IPS-NIHi7 (cell line): Measurements from ENCODE around the gene PLCB1.
"Not testable (repeated sequence)": the region's sequence is repeated elsewhere in the genome, so short reads cannot be mapped to it uniquely, and the experiment has no call there.

Experiments
- DNase-seq: peaks from one replicate; pipeline ENCODE4 v3.0.0; 2012; ENCODE audit warnings: mixed read lengths; ENCODE audit errors: extremely low spot score

PLCB1 gene

DNA sequence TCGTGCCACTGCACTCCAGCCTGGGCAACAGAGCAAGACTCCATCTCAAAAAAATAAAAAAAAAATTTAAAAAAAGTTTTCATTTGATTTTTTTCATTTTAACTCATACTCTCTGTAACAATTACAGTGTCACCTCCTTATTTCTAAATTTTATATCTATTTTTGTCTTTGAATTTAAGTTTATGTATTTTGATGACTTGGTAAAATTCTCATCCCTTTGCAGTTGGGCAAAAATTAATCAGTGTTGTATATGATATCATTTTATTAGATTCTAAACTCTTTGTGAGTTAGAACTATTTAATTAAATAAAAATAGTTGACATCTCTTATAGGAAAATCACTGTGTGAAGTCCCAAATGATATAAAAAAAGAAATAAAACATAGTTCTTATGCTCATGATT is 270.7 kb downstream of the PLCB1 start:
- DNase-seq: no peak

DNA sequence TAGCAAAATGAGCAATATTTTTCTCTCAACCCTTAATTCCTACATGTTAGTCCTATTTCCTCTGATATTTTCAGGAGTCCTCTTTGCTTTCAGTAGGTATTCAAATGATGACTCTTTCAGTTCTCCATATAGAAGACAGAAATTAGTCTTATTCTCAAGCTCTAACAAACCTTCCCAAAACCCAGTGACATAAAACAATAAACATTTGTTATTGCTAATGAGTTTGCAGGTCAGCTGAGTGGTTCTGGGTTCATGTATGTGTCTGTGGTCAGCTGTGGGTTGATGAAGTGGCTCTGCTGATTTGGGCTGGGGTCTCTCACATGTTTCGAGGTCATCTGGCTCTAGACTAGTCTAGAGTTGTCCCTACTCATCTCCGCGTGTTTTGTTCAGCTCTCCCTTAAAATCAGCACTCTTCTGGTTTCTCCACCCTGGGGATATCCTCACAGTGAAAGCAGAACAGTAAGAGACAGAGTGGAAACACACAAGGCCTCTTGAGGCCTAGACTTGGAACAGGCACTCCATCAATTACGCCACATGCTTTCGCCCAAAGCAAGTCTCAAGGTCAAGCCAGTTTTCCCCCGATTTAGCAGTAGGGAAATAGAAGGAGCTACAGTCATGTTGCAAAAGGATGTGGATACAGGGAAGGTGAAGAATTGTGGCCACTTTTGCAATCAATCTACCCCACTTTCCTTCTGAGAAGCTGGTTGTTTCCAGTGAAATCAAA is 273.0 kb downstream of the PLCB1 start:
- no peak for DNase-seq

DNA sequence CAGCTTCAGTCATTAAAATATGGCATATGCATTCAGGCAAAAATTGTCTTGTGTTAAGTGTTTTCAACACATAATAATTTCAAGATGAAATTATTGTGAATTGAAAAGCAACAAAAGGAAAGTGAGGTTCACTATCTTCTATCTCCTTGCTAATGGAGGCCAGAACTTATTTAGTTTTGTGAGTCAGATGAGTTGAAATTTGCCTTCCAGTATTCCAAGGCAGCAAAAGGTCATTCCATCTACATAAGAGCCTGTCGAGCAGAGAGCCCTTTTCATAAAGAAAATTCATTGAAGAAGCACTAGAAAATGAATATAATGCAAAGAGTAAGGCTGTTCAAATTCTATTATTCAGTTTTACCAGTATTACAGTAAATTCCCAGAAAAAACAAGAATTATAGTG is 274.3 kb downstream of the PLCB1 start:
- no peak for DNase-seq

DNA sequence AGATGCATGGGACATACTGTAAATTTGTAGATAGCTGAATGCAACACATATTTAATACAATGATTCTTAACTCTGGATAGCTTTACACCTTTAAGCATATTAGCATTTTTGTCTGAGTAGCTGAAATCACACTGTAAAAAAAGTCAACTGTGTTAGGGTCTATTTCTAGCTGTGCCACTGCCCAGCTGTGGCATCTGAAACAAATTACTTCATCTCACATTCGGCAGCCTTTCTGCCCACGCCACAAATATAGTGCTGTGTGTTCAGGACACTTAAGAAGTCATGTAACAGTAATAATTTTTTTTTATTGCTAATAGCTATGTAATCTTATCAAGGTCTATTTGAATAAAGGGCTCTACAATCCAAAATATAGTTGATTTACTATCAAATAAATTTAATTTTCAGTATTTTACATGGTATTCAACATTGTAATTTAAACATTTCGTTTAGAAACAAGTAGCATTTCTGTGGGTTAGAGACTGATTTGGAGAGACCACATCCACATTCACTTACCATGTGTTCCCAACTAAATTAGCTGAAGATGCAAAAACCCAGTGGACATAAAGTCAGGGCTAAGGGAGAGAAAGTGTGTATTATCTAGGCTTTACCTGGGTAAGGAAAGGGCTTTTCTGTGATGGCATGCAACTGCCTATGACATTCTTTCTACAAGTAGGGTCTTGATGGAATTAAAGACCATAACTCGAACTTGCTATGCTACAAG is 276.7 kb downstream of the PLCB1 start:
- no peak for DNase-seq

DNA sequence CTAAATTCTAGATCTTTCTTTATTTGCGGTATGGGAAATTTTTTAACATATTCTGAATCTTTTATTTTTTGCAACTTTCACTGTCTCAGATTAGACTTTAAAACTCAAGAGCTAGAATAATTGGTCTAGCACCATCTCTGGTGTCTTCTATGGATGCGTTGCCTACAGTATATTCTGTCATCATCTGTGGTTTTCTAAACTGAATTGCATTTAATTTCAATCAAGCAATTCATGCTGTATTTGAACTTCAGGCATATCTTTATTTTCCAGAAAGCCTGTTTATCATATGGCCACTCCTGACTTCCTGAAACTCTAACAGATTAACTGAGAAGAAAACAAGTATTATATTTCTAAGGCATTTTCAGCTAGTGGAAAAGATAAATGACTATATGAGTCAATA is 281.6 kb downstream of the PLCB1 start:
- no peak for DNase-seq

DNA sequence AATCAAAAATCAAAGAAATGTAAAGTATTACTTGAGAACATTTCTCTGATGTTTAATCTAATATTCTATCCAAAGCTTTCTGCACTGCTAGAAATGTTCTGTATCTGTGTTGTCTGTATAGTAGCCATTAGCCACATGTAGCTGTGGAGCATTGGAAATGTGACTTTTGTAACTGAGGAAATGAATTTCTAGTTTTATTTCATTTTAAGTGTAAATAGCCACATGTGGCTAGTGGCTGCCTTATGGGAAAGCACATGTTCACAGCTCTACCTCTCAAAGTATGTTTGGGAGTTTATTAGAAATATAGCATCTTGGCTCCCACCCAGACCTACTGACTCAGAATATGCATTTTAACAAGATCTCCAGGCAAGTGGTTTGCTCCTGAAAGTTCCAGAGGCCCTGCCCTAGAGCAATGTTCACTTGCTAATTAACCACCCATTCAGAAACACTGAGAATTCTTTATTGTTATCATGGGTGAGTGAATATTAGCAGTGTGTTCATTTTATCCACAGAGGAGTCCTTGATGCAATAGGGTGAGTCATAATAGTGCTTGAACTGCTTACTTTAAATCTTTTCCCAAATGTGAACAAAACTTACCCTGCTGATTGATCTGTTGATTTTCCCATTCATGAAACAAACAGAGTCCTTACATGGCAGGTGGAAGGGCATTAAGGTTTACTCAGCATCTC is 282.7 kb downstream of the PLCB1 start:
- no peak for DNase-seq

DNA sequence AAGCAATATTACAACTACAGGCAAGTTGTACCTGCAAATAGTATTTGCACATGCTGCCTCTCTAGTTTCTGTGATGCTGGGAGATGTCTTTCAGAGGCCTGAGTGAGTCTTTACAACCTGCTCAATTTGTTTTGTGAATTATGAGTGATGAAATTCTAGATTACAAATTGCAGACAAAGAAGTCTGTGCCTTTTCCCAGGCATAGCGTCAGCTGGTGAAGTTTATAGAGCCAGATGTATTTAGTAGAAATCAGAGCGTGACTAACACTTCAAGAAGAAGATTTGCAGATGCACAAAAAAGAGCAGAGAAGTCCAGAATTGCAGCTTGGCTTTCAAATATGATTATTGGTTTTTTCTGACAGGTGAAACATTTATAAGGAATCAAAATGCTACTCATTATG is 289.9 kb downstream of the PLCB1 start:
- no peak for DNase-seq

DNA sequence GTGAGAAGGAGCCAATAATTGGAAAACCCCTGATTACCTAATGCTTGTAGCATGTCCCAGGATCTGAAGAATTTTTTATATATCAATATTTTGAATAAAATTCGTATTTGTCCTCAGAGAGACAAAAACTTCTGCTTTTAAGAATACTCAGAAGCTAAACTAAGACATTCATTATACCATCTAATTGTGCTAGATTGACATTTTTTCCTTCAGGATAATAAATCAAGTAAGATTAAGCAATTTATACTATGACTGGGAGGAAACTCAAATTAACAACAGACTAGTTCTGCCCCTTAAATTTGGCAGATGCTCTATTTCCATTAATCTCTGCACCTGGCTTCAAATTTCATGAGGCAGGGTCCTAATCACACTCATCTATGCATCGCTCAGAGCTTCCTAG is 291.4 kb downstream of the PLCB1 start:
- no peak for DNase-seq

DNA sequence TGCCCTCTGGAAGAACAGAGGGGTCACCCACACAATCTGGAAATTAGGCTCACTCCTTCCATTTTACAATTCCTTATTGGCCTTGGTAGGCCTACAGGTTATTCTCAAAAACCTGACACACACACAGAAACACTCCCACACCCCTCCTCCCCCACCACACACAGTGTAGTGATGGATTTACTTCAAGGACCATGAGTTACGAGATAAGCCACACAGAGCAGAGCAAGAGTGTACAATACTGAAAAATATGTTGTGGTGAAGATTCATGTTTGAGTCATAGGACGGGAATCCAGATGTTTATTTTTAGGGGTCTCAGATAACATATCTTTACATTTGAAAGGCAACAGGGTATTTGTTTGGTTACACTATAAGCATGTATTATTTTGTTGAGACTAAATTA is 291.9 kb downstream of the PLCB1 start:
- DNase-seq: no peak

DNA sequence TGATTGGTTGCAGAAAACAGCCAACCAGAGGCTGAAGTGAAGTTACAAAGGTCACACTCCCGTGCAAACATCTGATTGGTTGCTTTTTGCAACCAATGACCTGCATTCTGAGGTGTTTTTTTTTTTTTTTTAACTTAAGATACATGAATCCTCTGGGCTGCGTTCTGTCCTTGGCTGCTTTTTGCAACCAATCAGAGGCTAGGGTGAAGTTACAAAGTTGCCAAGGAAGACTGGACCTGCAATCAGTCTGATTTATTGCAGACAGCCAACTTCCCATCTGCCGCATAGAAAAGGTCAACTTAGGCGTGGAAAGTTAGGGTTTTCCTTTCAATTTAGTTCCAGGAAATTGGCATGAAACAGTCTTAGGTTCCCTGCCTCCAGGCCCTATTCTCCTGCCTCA is 292.9 kb downstream of the PLCB1 start:
- DNase-seq: no peak

DNA sequence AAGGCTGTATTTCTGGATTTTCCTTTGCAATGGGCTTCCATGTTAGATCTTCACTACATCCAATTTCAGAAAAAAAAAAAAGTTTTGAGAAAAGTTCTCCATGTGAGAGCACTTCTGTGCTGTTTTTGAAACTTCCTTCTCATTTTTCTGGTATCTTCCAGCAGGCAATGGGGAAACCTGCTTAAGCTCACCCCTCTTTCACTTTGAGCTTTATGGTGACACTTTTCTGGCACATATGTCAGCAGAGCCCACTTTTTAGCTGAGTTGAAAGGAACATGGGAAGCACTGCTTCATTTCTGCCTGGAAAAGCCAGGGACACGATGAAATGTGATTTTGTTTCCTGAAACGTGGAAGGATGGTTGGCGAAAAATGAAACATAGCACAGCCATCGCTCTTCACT is 293.7 kb downstream of the PLCB1 start:
- no peak for DNase-seq

DNA sequence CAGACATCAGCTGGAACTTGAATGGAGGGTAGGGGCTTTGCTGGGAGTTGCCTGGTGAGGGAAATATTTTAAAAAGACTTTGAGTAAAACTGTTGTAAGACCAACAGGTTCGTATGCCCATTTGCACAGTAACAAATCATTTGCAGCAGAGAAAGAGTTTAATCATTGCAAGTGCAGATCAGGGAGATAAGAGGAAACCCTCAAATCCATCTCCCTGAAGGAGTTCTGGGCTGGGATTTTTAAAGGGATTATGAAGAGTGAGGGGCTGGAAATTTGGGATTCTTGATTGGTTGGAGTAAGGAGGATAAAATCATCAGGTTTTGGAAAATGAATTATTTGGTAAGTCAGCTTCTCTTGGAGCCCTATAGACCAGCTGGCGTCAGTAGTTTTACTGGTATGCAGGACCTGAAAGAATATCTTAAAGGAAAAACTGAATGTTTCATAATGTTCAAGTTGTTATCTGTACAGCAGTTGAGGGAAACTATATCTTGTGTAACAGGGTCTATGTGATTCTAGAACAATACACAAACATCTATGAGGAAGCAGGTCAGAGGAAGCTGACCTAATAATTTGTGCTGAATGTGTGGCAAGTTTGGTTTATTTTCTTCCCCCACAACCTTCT is 295.5 kb downstream of the PLCB1 start:
- DNase-seq: no peak

DNA sequence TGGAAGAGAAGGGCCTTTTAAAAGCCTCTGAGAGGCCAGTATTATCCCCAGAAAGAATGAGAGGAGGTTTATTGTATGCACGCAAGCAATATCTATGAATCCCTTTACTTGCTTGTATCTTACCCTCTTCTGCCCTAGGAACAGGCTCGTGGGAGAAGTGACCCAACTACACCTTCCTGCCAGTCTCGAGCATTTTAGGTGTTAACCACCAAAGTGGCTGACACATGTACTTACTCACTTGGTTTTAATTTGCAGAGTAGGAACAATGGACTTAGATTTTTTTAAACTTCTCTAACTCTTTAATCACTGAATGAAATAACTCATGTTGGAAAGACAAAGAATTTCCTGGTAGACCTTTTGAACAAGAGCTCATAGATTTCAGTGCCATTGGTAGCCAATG is 296.9 kb downstream of the PLCB1 start:
- no peak for DNase-seq

DNA sequence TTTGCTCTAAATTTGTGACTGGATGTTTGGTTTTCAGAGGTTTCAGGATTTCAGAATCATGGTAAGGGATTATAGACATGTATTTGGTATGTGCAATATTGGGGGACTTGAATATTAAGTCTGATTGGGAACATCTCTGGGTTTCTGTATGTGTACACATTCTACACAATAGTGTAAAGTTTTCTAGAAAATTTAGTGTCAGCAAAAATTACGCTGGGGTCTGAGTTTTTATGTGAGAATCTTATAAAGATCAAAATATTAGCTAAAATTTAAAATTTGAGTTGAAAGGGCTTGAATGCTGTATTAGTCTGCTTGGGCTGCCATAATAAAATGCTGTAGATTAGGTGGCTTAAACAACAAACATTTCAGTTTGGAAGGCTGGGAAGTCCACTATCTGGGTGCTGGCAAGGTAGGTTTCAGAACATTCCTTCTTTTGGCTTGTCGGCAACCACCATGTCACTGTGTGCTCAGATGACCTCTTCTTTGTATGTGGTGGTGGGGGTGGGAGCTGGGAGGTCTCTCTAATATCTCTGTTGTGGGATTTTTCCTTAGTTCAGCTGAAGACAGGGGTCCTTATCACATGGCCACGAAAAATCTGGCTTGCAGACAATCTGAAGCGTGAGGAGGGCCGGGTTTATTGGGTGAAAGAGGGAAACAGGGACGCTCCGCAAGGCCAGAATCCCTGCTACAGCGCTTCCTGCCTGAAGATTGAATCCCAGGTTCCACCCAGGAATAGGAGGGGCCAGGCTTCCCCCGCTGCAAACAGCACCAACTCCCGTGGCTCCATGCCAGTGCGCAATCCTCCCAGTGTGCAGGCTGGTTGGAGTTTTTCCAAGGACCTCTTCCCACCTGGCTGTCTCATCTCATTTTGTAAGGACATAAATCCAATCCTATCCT is 299.7 kb downstream of the PLCB1 start:
- peak; percentile 20 for DNase-seq

DNA sequence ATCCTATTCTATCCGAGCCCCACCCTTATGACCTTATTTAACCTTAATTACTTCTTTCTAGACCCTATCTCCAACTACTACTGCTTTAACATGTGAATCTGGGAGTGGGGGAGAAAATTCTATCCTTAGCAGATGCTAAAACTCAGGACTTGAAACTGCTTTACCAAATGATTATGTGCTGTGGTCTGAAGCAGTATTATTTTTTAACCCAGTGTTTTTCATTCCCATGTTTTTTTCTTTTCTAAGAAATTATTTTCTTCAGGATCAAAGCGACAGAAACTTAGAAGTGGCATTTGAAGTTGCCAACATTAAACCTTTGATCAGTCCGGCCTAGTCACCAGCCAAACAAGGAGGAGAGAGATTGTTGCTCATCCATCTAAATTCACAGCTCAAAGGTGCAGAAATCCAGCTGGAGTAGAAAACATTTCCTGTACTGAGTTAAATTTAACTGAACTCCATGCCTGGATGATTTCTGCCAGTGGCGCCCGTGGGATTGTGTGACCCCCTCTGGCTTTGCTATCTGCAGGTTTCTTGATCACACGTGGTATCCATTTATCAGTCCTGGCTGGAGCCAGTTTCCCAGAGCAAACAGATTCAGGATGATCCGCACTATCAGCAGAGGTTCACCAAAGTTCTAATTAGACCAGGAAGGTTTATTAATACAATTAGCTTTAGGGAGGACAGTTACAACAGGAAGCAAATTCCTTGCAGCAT is 300.5 kb downstream of the PLCB1 start:
- DNase-seq: peak; percentile 12

DNA sequence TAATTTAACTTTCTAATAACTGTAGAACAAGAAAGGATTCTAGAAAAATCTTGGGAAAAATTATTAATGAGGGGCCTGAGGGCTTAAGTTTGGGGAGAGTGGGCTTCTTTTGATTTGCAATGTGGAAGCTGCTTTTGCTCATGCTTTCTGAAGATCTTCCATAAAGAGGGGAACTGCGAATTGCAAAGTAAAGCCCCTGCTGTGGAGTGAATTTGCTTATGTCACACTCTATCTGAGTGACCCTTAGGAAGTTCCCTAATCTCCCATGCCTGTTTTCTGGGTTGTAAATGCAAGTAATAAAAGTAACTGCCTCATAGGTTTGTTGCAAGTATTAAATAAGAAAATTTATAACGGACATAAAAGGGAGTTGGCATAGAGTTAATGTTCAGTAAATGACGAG is 301.2 kb downstream of the PLCB1 start:
- peak; percentile 18 for DNase-seq

DNA sequence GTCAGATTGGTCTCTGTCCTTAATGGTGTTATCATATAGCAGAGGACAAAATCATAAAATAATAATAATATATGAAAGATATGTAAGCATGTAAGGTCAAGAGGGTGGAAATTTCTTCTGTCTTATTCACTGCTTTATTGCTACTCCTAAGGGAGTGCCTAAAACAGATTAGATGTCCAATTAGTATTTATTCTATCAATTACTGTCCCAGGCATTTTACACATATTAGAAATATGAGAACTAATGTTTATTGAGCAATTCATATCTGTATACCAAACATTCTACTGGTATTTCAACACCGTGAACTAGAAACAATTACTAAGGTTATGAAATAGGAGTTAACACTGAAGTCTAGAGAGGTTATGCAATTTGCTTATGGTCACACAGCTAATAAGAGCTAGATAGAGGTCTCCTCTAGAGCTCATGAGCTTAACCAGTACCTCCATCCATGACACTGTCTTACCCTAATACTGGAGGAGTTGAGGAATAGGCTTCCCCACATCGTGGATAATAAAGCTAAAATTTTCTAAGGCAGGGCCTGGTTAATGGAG is 302.3 kb downstream of the PLCB1 start:
- DNase-seq: no peak

DNA sequence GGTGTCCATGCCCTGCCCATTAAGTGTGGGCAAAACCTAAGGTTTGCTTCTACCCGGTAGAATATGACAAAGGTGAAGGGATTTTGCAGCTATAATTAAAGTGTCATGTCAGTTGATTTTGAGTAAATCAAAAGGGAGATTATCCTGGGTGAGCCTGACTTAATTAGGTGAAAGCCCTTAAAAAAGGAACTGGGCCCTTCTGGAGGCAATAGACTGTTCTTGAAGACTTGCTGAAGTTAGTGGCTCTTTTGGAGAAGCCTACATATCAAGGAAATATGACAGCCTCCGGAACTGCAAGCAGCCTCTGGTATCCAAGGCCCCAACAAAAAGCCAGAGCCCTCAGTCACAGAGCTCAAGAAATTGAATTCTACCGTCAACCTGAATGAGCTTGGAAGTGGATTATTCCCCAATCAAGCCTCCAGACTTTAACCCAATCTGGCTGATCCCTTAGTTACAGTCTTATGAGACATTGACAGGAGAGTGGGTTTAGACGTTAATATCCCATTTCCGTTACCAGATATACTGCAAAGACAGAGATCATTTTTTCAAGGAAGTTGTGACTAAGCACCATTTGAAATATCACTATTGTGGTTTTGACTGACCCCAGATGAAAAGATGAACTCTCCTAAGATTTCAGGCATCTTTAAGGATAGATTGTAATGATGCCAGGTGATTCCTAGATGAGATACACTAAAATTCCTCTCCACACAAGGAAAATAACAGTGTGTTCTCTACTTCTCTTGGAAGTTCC is 303.4 kb downstream of the PLCB1 start:
- no peak for DNase-seq

DNA sequence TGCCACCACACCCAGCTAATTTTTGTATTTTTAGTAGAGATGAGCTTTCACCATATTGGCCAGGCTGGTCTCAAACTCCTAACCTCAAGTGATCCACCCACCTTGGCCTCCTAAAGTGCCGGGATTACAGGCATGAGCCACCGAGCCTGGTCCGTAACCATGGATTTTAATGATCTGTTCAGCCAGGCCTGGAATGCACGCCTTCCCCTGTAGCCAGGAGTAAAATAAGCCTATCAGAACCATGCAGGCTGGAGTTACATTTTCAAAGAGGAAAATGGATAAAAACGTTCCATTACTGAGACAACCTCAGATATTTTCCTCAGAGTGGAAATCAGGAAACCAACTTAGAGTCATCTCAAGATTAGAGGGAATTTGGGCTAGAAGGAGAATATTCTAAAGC is 304.9 kb downstream of the PLCB1 start:
- DNase-seq: not testable (repeated sequence)

DNA sequence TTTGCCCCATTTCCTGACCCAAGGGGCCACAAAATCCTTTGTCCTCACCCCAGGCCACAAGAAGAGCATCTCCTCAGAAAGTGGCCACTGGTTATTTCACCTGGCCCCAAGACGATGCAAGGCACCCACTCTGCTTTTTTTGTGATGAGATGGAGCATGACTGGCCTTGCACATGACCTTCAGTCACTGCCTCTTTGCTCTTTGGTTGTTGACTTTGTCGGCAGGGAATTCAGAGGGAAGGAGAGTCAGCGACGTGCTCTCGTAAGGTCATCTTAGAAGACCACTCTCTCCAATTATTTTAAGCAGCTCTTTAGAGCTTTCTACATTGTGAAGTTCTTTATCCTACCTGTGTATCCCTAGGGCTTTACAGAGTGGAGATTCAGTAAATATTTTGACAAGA is 306.7 kb downstream of the PLCB1 start:
- DNase-seq: no peak
